ENCODE data around the gene HAX1.
"Not testable (repeated sequence)": the region's sequence is repeated elsewhere in the genome, so short reads cannot be mapped to it uniquely, and the experiment has no call there.

Gene HAX1

DNA sequence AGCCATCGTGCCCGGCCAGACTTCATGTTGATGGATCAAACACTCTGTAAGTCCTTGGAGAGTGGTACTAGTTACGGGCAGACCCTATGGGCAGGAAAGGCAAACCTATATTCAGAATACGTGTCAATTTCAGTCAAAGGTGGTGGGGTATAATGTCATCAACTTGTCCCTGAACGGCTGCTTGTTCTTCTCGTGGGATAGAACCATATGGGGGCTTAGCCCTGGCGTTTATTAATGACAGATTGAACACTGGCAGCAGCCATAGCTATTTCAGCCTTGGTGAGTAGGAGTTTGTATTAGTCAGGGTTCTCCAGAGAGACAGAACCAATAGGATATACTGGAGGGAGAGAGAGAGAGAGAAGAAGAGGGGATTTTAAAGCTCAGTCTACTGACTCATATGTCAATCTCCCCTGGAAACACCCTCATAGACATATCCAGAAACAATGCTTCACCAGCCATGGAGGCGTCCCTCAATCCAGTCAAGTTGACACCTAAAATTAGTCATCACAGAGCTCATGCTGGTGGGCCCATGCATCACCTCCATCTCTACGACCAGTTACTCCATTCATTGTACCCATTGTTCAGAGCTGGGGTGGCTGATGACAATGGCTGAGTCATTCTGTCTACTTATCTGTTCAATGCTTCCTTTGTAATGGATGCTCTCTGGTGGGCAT, 32.4 kb downstream of the HAX1 start:
- Histone ChIP-seq H3K9ac (no peak overlapping the region), H3K4me2 (no peak overlapping the region), H3K79me2 (ENCODE audit: insufficient read depth, low read depth) (no peaks in the 10 kb centered on the region), H3K4me1 (ENCODE audit: low read depth, poor library complexity, severe bottlenecking) (peaks cover 15% of the 10 kb centered on the region), H4K20me1 (ENCODE audit: insufficient read depth) (no peaks in the 10 kb centered on the region), H3K27me3 (ENCODE audit: insufficient read depth, low read depth) (no peaks in the 10 kb centered on the region), H3K4me3 (IDR thresholded peaks at IDR 0.05; ENCODE audit: insufficient read depth, low read depth, low read length) (no peak overlapping the region), H3K27ac (no peak overlapping the region), H2AFZ (ENCODE audit: low read depth) (no peak overlapping the region), H3K36me3 (ENCODE audit: insufficient read depth) (no peaks in the 10 kb centered on the region)
- TF ChIP-seq CTCF (conservative IDR thresholded peaks at IDR 0.05; ENCODE audit: low read depth, low read length), result no peak

GRCh38 chr1:154306151-154306550, 33.7 kb downstream of the HAX1 start:
- Histone ChIP-seq H3K4me2 (no peak overlapping the region), H4K20me1 (ENCODE audit: insufficient read depth) (no peaks in the 10 kb centered on the region), H3K79me2 (ENCODE audit: insufficient read depth, low read depth) (no peaks in the 10 kb centered on the region), H3K36me3 (ENCODE audit: insufficient read depth) (no peaks in the 10 kb centered on the region), H2AFZ (ENCODE audit: low read depth) (no peak overlapping the region), H3K9ac (no peak overlapping the region), H3K4me3 (IDR thresholded peaks at IDR 0.05; ENCODE audit: insufficient read depth, low read depth, low read length) (no peak overlapping the region), H3K27me3 (ENCODE audit: insufficient read depth, low read depth) (no peaks in the 10 kb centered on the region), H3K4me1 (ENCODE audit: low read depth, poor library complexity, severe bottlenecking) (peaks cover 15% of the 10 kb centered on the region), H3K27ac (no peak overlapping the region)
- TF ChIP-seq CTCF (conservative IDR thresholded peaks at IDR 0.05; ENCODE audit: low read depth, low read length), result no peak

GRCh38 chr1:154307670-154308270, 35.3 kb downstream of the HAX1 start:
- H4K20me1 ChIP-seq (ENCODE audit: insufficient read depth); H3K4me3 ChIP-seq (IDR thresholded peaks at IDR 0.05; ENCODE audit: insufficient read depth, low read depth, low read length); H3K9ac ChIP-seq; H3K27me3 ChIP-seq (ENCODE audit: insufficient read depth, low read depth); H3K36me3 ChIP-seq (ENCODE audit: insufficient read depth); H3K27ac ChIP-seq; H3K4me2 ChIP-seq; H3K79me2 ChIP-seq (ENCODE audit: insufficient read depth, low read depth): not testable (repeated sequence)
- Histone ChIP-seq H3K4me1 (ENCODE audit: low read depth, poor library complexity, severe bottlenecking) (peaks cover 15% of the 10 kb centered on the region), H2AFZ (ENCODE audit: low read depth) (peak overlapping the region; percentile 1; the same call in 1 of the 2 replicates)

DNA sequence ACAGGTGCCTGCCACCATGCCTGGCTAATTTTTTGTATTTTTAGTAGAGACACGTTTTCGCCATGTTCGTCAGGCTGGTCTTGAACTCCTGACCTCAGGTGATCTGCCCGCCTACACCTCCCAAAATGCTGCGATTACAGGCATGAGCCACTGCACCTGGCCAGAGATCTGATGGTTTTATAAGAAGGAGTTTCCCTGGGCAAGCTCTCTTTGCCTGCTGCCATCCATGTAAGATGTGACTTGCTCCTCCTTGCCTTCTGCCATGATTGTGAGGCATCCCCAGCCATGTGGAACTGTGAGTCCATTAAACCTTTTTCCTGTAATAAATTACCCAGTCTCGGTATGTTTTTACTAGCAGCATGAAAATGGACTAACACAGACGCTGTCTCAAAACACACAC, 36.7 kb downstream of the HAX1 start:
- not testable (repeated sequence) for H3K27me3 ChIP-seq (ENCODE audit: insufficient read depth, low read depth); H4K20me1 ChIP-seq (ENCODE audit: insufficient read depth); H3K79me2 ChIP-seq (ENCODE audit: insufficient read depth, low read depth); H3K36me3 ChIP-seq (ENCODE audit: insufficient read depth); H3K27ac ChIP-seq; H2AFZ ChIP-seq (ENCODE audit: low read depth); H3K4me2 ChIP-seq; H3K4me3 ChIP-seq (IDR thresholded peaks at IDR 0.05; ENCODE audit: insufficient read depth, low read depth, low read length); H3K9ac ChIP-seq
- H3K4me1 ChIP-seq (ENCODE audit: low read depth, poor library complexity, severe bottlenecking), result peaks cover 15% of the 10 kb centered on the region

DNA sequence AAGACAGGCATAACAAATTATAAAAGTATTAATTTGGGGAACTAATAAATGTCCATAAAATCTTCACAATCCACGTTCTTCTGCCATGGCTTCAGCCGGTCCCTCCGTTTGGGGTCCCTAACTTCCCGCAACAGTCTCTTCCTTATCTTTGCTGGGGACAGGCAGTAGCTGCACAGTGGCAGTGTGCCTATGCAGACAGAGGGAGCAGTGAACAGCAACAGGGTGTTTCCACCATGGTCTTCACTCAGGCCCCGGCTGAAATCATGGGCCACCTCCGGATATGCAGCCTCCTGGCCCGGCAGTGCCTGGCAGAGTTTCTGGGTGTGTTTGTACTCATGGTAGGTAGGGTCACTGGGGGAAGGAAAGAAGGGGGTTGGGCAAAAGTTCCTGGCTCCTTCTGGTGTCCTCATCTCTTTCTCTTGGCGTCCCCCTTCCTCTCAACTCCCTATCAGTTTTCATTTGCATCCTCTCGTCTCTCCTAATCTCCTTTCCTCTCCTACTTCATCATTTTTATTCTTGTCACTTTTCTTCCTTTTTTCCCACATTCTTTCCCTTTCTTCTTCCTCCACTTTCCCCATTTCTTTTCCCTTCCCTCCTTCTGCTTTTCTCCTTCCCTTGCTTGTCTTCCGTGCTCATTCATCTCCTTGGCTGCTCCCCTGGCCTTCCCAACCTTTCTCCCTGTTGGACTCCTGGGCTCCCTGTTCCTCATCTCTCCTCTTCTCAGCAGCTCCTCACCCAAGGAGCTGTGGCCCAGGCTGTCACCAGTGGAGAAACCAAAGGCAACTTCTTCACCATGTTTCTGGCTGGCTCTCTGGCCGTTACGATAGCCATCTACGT, 40.0 kb downstream of the HAX1 start:
- peaks cover 11% of the 10 kb centered on the region for H3K4me1 ChIP-seq (ENCODE audit: low read depth, poor library complexity, severe bottlenecking)
- not testable (repeated sequence) for H4K20me1 ChIP-seq (ENCODE audit: insufficient read depth); H3K9ac ChIP-seq; H3K4me2 ChIP-seq; H2AFZ ChIP-seq (ENCODE audit: low read depth); H3K36me3 ChIP-seq (ENCODE audit: insufficient read depth); H3K4me3 ChIP-seq (IDR thresholded peaks at IDR 0.05; ENCODE audit: insufficient read depth, low read depth, low read length); H3K27ac ChIP-seq; H3K27me3 ChIP-seq (ENCODE audit: insufficient read depth, low read depth); H3K79me2 ChIP-seq (ENCODE audit: insufficient read depth, low read depth)
